ENCODE measurements around the gene IL20RA.
"Not testable (repeated sequence)": the region's sequence is repeated elsewhere in the genome, so short reads cannot be mapped to it uniquely, and the experiment has no call there.

Gene IL20RA

DNA sequence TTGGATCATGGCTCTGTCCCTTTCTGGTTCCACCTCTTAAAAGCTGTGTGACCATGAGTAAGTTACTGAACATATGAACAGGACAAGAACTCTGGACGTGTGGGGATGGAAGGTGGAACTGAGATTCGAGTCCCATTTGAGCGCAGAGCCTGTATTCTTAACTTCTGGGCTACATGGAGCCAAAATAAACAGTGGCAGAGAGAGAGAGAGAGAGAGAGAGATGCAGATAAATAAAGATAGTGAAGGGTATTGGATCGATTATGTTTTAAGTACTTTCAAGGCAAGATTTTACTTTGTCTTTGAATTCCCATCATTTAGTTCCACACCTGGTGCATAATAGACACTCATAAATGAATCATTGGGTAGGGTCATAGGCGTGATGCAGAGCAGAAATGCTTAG lies 82.9 kb downstream of the IL20RA start:
- no peak for DNase-seq
- no peak overlapping the region for H3K4me3 Mint-ChIP-seq
- no peak overlapping the region for H3K27ac Mint-ChIP-seq
- no peaks in the 10 kb centered on the region for H3K36me3 Mint-ChIP-seq (ENCODE audit: low read depth)
- peaks cover 29% of the 10 kb centered on the region for H3K27me3 Mint-ChIP-seq
- peaks cover 4% of the 10 kb centered on the region for H3K4me1 Mint-ChIP-seq (ENCODE audit: low read depth)
- H3K9me3 Mint-ChIP-seq = no peaks in the 10 kb centered on the region

DNA sequence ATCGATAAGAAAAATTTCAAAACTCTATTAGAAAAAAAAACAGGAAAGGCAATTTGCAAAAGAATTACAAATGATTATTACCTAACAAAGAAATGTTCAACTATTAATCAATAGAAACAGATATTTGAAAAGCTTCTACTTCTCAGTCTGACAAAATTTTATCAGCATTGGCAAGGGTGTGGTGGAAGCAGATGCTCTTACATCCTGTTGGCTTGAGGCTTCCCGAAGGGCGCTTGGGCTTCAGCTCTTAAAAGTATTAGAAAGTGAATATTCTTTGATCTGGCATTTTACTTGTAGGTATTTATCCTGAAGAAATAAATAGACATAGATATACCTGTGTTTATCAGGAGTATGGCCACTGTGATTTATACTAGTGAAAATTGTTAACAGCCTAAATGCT lies 84.0 kb downstream of the IL20RA start:
- Mint-ChIP-seq H3K36me3 (ENCODE audit: low read depth) (no peaks in the 10 kb centered on the region), H3K9me3 (no peaks in the 10 kb centered on the region), H3K4me1 (ENCODE audit: low read depth) (peaks cover 6% of the 10 kb centered on the region), H3K27ac (no peak overlapping the region), H3K27me3 (peaks cover 25% of the 10 kb centered on the region), H3K4me3 (no peak overlapping the region)
- DNase-seq = no peak

DNA sequence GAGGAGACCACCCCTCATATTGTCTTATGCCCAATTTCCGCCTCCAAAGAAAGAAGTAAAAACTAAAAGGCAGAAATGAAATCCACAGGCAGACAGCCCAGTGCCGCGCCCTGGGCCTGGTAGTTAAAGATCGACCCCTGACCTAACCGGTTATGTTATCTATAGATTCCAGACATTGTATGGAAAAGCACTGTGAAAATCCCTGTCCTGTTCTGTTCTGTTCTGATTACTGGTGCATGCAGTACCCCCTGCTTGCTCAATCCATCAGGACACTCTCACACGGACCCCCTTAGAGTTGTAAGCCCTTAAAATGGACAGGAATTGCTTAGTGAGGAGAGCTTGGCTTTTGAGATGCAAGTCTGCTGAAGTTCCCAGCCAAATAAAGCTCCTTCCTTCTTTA lies 84.8 kb downstream of the IL20RA start:
- H3K9me3 Mint-ChIP-seq; H3K27ac Mint-ChIP-seq; H3K4me1 Mint-ChIP-seq (ENCODE audit: low read depth); DNase-seq; H3K4me3 Mint-ChIP-seq; H3K36me3 Mint-ChIP-seq (ENCODE audit: low read depth): not testable (repeated sequence)
- peaks cover 32% of the 10 kb centered on the region for H3K27me3 Mint-ChIP-seq

DNA sequence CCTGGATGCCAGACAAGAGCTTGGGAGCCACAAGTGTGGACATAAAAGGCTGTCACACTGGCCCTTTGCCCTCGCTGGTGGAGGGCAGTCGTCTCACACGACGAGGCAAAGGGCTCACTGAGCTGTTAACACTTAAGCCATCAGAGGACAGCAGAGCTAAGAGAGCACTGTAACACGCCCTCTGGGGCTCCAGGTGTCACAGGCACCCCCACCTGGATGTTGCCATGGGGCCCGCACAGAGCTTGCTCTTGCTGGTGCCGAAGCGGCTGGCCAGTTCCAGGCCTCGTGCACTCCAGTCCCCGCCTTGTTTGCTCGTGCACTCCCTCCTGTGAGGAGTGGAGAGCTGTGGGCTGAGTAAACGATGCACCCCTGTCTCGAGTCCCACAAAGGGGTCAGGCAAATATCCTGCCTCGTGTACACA lies 85.3 kb downstream of the IL20RA start:
- no peak overlapping the region for H3K4me3 Mint-ChIP-seq
- H3K9me3 Mint-ChIP-seq = no peaks in the 10 kb centered on the region
- peaks cover 6% of the 10 kb centered on the region for H3K4me1 Mint-ChIP-seq (ENCODE audit: low read depth)
- no peak overlapping the region for H3K27ac Mint-ChIP-seq
- no peaks in the 10 kb centered on the region for H3K36me3 Mint-ChIP-seq (ENCODE audit: low read depth)
- H3K27me3 Mint-ChIP-seq = peaks cover 33% of the 10 kb centered on the region
- no peak for DNase-seq

DNA sequence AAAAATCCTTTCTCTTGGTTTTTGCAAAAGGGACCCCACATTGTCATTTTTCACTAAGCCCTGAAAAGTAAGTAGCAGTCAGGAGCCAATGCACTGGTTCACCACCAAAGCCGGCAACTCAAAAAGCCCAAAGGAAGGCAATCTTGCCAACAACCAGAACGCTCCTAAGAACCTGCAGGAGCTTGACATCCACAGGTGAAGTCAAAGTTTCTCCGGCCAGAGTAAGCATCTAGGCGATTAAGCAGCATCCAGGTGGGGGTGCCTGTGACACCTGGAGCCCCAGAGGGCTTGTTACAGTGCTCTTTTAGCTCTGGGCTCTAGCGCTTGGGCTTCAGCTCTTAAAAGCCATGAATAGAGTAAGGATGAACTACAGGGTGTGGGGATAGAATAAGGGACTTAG lies 86.6 kb downstream of the IL20RA start:
- no peak for DNase-seq
- Mint-ChIP-seq H3K36me3 (ENCODE audit: low read depth) (no peaks in the 10 kb centered on the region), H3K4me3 (no peak overlapping the region), H3K9me3 (no peaks in the 10 kb centered on the region), H3K27me3 (peaks cover 27% of the 10 kb centered on the region), H3K27ac (no peak overlapping the region), H3K4me1 (ENCODE audit: low read depth) (peaks cover 6% of the 10 kb centered on the region)

DNA sequence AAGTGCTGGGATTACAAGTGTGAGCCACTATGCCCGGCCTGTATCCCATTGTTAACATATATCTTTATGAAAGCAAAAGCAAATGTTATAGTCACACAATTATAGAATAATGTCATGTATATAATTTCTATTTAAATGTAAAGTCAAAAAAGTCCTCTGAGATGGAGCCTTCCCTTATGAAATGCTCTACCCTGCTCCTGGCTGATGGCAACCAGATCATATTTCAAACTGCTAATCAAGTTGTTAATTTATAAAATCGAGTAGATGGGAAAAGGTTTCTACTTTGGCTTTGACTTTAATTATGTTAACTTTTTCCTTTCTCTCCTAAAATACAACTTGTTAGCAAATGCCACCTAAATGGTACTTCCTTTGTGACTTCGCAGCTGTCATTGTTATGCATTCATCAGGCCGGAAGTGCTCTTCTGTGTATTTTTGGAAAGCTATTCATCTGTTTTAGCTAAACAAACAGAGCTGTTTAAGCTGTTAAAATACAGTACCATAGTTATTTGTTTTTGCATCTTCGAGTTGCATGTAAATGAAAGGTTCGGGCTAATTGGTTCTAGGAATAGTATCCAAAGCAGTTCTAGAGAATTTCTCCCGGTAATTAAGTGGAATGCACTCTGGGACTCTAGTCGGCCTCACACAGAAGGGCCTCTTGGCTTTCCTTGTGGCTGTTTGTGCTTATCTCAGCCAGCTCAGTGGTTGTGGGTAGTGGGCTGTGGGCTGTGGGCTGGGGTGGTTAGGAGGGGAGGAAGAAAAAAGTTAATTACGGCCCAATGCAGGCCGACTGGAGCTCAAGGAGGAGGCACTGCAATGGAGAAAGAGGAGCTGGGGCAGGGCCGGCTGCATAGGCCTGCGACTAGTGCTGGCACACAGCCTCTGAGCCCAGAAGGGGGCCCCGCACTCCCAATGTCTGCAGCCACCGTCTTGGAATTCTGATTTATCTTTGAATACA lies 87.9 kb downstream of the IL20RA start:
- peaks cover 27% of the 10 kb centered on the region for H3K27me3 Mint-ChIP-seq
- no peak overlapping the region for H3K4me3 Mint-ChIP-seq

DNA sequence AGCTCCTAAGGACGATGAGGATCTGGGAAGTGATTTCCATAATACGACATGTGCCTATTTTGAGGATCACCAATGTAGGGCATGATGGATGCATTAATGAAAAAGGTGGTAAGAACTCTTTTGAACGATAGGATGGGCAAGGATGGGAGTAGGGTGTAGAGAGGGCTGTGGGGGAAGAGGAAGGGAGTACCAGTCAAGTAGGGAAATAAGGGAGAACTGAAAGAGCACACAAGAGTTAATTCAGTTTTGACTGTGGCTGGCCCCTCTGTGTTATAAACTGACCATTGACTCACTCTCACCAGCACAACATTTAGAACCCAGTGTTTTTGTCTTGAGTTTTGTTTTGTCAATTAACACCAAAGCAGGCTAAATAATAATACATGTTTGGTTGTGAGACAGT lies 89.6 kb downstream of the IL20RA start:
- no peak for DNase-seq
- Mint-ChIP-seq H3K27ac (no peak overlapping the region), H3K4me3 (no peak overlapping the region), H3K9me3 (no peaks in the 10 kb centered on the region), H3K36me3 (ENCODE audit: low read depth) (no peaks in the 10 kb centered on the region), H3K4me1 (ENCODE audit: low read depth) (peaks cover 6% of the 10 kb centered on the region), H3K27me3 (peaks cover 27% of the 10 kb centered on the region)

More for the DNA sequence above, 87.9 kb downstream of the IL20RA start:
- H3K27ac Mint-ChIP-seq = no peak overlapping the region
- peaks cover 6% of the 10 kb centered on the region for H3K4me1 Mint-ChIP-seq (ENCODE audit: low read depth)
- H3K36me3 Mint-ChIP-seq (ENCODE audit: low read depth) = no peaks in the 10 kb centered on the region
- no peaks in the 10 kb centered on the region for H3K9me3 Mint-ChIP-seq
- DNase-seq = no peak

DNA sequence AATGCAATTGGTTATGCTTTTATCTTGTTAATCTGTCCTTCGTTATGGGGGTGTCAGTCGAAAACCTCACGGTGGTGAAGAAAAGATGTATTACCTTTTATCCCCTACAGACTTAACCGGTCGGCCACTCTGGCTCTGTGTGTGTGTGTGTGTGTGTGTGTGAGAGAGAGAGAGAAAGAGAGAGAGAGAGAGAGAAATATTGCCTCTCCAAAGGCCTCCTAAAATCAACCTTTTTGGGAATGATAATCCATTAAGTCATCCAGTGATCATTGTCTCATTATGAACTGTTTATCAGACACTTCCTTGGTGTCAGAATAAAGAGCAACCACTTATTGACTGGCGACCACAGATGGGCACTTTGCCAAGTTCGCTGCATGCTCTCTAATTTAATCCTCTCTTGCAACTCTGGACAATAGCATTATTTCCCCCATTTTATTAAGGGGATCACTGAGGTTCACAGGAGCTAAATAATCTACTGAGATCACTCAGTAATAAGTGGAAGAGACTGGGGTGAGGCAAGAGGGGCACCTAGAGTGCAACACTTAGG lies 92.0 kb downstream of the IL20RA start:
- peaks cover 18% of the 10 kb centered on the region for H3K27me3 Mint-ChIP-seq
- no peak overlapping the region for H3K27ac Mint-ChIP-seq
- peaks cover 2% of the 10 kb centered on the region for H3K9me3 Mint-ChIP-seq
- DNase-seq = no peak
- H3K36me3 Mint-ChIP-seq (ENCODE audit: low read depth) = no peaks in the 10 kb centered on the region
- H3K4me3 Mint-ChIP-seq = no peak overlapping the region
- H3K4me1 Mint-ChIP-seq (ENCODE audit: low read depth) = peaks cover 6% of the 10 kb centered on the region

DNA sequence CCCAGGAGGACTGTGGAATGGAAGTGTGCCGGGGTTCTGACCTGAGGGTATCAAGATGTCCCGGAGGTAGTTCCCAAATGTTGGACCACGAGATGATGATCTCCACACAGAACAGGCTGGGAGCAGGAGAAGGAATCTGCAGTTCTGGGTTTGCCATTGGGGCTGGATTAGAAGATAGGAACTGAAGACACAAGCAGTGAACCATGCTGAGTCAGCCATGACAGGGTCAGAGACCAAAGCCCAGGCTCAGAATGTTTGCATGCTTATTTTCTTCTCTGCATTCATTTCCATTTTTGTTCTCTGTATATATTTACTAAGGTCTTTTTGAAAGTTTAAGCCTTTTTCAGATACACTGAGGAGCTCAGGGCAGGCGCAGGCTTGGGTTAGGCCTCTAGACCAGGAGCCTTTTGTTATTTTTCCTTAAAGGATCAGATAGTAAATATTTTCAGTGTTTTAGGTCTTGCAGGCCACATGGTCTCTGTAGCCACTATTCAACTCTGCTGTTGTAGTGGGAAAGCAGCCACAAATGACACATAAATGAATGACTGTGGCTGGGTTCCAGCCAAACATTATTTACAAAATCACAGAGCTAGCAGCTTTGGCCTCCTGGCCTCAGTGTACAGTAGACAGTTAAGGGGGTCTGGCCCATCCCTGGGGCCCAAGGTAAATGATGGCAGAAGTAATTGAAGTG lies 94.2 kb downstream of the IL20RA start:
- no peaks in the 10 kb centered on the region for H3K36me3 Mint-ChIP-seq (ENCODE audit: low read depth)
- no peak overlapping the region for H3K4me3 Mint-ChIP-seq
- H3K9me3 Mint-ChIP-seq = peaks cover 2% of the 10 kb centered on the region
- H3K27ac Mint-ChIP-seq = no peak overlapping the region
- no peak for DNase-seq
- H3K4me1 Mint-ChIP-seq (ENCODE audit: low read depth) = no peaks in the 10 kb centered on the region
- peaks cover 16% of the 10 kb centered on the region for H3K27me3 Mint-ChIP-seq
